IMR-90 (cell line): ENCODE data around the gene EEF1G. TPM values are rescaled to one million over a fixed set of nuclear protein-coding genes. Genes with fewer than 3 reads are reported as not detected.
A peak's percentile ranks its signal among the peaks of the same experiment; 100 is the strongest.

Experiments
- ATAC-seq: fragments of 200-7000 bp; cut with Tn5 transposase; 2 replicates; pipeline ENCODE4 v1.9.1; 2020; ENCODE audit warnings: low read depth, mild to moderate bottlenecking, moderate library complexity
- BruUV-seq: library from RNA; stranded (reverse); fragments of 400-500 nt; replicated peaks from 2 replicates; lab custom pipeline; 2021; lab: Mats Ljungman, UMichigan
- CTCF ChIA-PET: fragments of 300-600 bp; formaldehyde crosslinking; extraction: SDS; loops from one replicate; lab custom pipeline; 2021; ENCODE audit warnings: antibody characterized with exemption; lab: Yijun Ruan, JAX
- POLR2A ChIA-PET: fragments of 300-600 bp; sonication (Branson Sonifier 250); formaldehyde crosslinking; loops from one replicate; lab custom pipeline; 2022; ENCODE audit warnings: antibody characterized with exemption; ENCODE audit not compliant: unreplicated experiment; lab: Charles Lee
- DNase-seq: peaks from one replicate; pipeline ENCODE4 v3.0.0; 2013
- H2AFZ ChIP-seq: replicated peaks from 2 replicates; pipeline ENCODE3; 2013; ENCODE audit warnings: low read length, mild to moderate bottlenecking; ENCODE audit not compliant: poor library complexity
- H2AK5ac ChIP-seq: 2 replicates; pipeline ENCODE4 v1.6.1; 2013; ENCODE audit warnings: low read depth, low read length, inconsistent platforms
- H2AK9ac ChIP-seq: replicated peaks from 2 replicates; pipeline ENCODE3; 2013; ENCODE audit warnings: mild to moderate bottlenecking, low read depth, low read length, moderate library complexity; ENCODE audit not compliant: poor library complexity
- H2BK120ac ChIP-seq: 2 replicates; pipeline ENCODE4 v1.6.1; 2013; ENCODE audit warnings: low read depth, low read length, inconsistent platforms
- H2BK15ac ChIP-seq: 3 replicates; pipeline ENCODE4 v1.6.1; 2013; ENCODE audit warnings: low read depth, low read length, inconsistent platforms
- H2BK20ac ChIP-seq: 2 replicates; pipeline ENCODE4 v1.6.1; 2013; ENCODE audit warnings: low read depth, mild to moderate bottlenecking, inconsistent platforms, low read length, moderate library complexity
- H2BK5ac ChIP-seq: 2 replicates; pipeline ENCODE4 v1.6.1; 2013; ENCODE audit warnings: mild to moderate bottlenecking, low read depth, low read length, inconsistent platforms; ENCODE audit not compliant: poor library complexity, severe bottlenecking
- H3K14ac ChIP-seq: replicated peaks from 2 replicates; pipeline ENCODE4 v1.6.1; 2013; ENCODE audit warnings: low read depth, low read length, inconsistent platforms
- H3K18ac ChIP-seq: 2 replicates; pipeline ENCODE4 v1.6.1; 2013; ENCODE audit warnings: low read depth, low read length, control low read depth
- H3K23ac ChIP-seq: 2 replicates; pipeline ENCODE4 v1.6.1; 2013; ENCODE audit warnings: low read depth, low read length, inconsistent platforms
- H3K27ac ChIP-seq: 2 replicates; pipeline ENCODE4 v1.5.1; 2013; ENCODE audit warnings: mild to moderate bottlenecking, control low read depth, low read length; ENCODE audit not compliant: insufficient read depth
- H3K27me3 ChIP-seq: 2 replicates; pipeline ENCODE4 v1.6.1; 2013; ENCODE audit warnings: low read length; ENCODE audit not compliant: control insufficient read depth, insufficient read depth
- H3K36me3 ChIP-seq: 2 replicates; pipeline ENCODE4 v1.6.1; 2013; ENCODE audit warnings: low read length, mixed read lengths; ENCODE audit not compliant: control insufficient read depth, insufficient read depth
- H3K4ac ChIP-seq: 2 replicates; pipeline ENCODE4 v1.6.1; 2013; ENCODE audit warnings: low read depth, low read length, inconsistent platforms
- H3K4me1 ChIP-seq: 2 replicates; pipeline ENCODE4 v1.6.1; 2013; ENCODE audit warnings: low read length, mixed read lengths; ENCODE audit not compliant: control insufficient read depth, insufficient read depth
- H3K4me2 ChIP-seq: 2 replicates; pipeline ENCODE4 v1.6.1; 2013; ENCODE audit warnings: low read depth, mild to moderate bottlenecking, control low read depth, low read length, moderate library complexity
- H3K4me3 ChIP-seq: 2 replicates; pipeline ENCODE4 v1.5.1; 2013; ENCODE audit warnings: low read depth, mild to moderate bottlenecking, control low read depth, low read length, moderate library complexity; ENCODE audit not compliant: insufficient read depth
- H3K56ac ChIP-seq: 2 replicates; pipeline ENCODE4 v1.6.1; 2013; ENCODE audit warnings: low read length, inconsistent platforms; ENCODE audit not compliant: insufficient read depth; ENCODE audit errors: extremely low read depth
- H3K79me1 ChIP-seq, 2 experiments: 2 replicates each; pipeline ENCODE4 v1.6.1; 2013; ENCODE audit warnings: low read length in 2 of 2, inconsistent platforms in 1 of 2, low read depth in 1 of 2
- H3K9ac ChIP-seq: 2 replicates; pipeline ENCODE4 v1.6.1; 2013; ENCODE audit warnings: low read depth, low read length, control low read depth
- H3K9me1 ChIP-seq: 2 replicates; pipeline ENCODE4 v1.6.1; 2013; ENCODE audit warnings: low read length, inconsistent platforms; ENCODE audit not compliant: insufficient read depth
- H3K9me3 ChIP-seq: 2 replicates; pipeline ENCODE4 v1.6.1; 2013; ENCODE audit warnings: low read length; ENCODE audit not compliant: control insufficient read depth, insufficient read depth
- H4K20me1 ChIP-seq: 2 replicates; pipeline ENCODE4 v1.6.1; 2013; ENCODE audit warnings: low read length, inconsistent platforms; ENCODE audit not compliant: insufficient read depth
- H4K5ac ChIP-seq: 2 replicates; pipeline ENCODE4 v1.6.1; 2013; ENCODE audit warnings: mild to moderate bottlenecking, low read depth, low read length, control low read depth
- H4K8ac ChIP-seq, 2 experiments: 2 replicates each; pipeline ENCODE4 v1.6.1; 2013; ENCODE audit warnings: low read depth in 2 of 2, low read length in 2 of 2, control low read depth in 1 of 2, inconsistent platforms in 1 of 2
- H4K91ac ChIP-seq: 2 replicates; pipeline ENCODE4 v1.6.1; 2013; ENCODE audit warnings: low read depth, low read length, inconsistent platforms; ENCODE audit not compliant: insufficient read depth
- BHLHE40 ChIP-seq: fragments of 150-350 bp; IDR thresholded peaks from 2 replicates; pipeline ENCODE4 v1.6.1; 2016; ENCODE audit warnings: mild to moderate bottlenecking, low read depth, low read length
- CEBPB ChIP-seq: IDR thresholded peaks from 2 replicates; pipeline ENCODE4 v1.6.1; 2012; ENCODE audit warnings: low read depth, low read length, improper control_type of control experiment
- CHD1 ChIP-seq: IDR thresholded peaks from 2 replicates; pipeline ENCODE4 v1.6.1; 2012; ENCODE audit warnings: low read depth, low read length, improper control_type of control experiment
- FOS ChIP-seq: fragments of 150-350 bp; IDR thresholded peaks from 2 replicates; pipeline ENCODE4 v1.6.1; 2016; ENCODE audit warnings: low read depth, low read length
- MAFK ChIP-seq: IDR thresholded peaks from 2 replicates; pipeline ENCODE4 v1.6.1; 2012; ENCODE audit warnings: low read depth, low read length, improper control_type of control experiment
- MAZ ChIP-seq: IDR thresholded peaks from 2 replicates; pipeline ENCODE4 v1.6.1; 2012; ENCODE audit warnings: low read depth, mild to moderate bottlenecking, low read length, improper control_type of control experiment, moderate library complexity, borderline replicate concordance
- MXI1 ChIP-seq: IDR thresholded peaks from 2 replicates; pipeline ENCODE4 v1.6.1; 2012; ENCODE audit warnings: low read depth, mild to moderate bottlenecking, low read length, moderate library complexity, borderline replicate concordance
- NFE2L2 ChIP-seq: fragments of 150-350 bp; IDR thresholded peaks from 2 replicates; pipeline ENCODE4 v1.6.1; 2016; ENCODE audit warnings: low read depth, mild to moderate bottlenecking, low read length
- POLR2A ChIP-seq: IDR thresholded peaks from 2 replicates; pipeline ENCODE4 v1.6.1; 2012; ENCODE audit warnings: mild to moderate bottlenecking, low read depth, low read length
- RCOR1 ChIP-seq: IDR thresholded peaks from 2 replicates; pipeline ENCODE4 v1.6.1; 2012; ENCODE audit warnings: mild to moderate bottlenecking, low read length, improper control_type of control experiment; ENCODE audit not compliant: insufficient replicate concordance
- RFX5 ChIP-seq: IDR thresholded peaks from 2 replicates; pipeline ENCODE4 v1.8.0; 2012; ENCODE audit warnings: low read depth, mild to moderate bottlenecking, low read length, moderate library complexity
- SMC3 ChIP-seq: fragments of 150-350 bp; IDR thresholded peaks from 2 replicates; pipeline ENCODE4 v1.6.1; 2016; ENCODE audit warnings: low read depth, mild to moderate bottlenecking, antibody characterized with exemption, low read length, moderate library complexity
- WGBS, 2 experiments: methylation state at CpG; one replicate each; pipeline versions ENCODE4 v1.1.5 to v1.1.7; 2013; ENCODE audit warnings: missing lambda C conversion rate in 2 of 2; ENCODE audit not compliant: insufficient read length in 1 of 2; ENCODE audit errors: extremely low coverage in 2 of 2; 5-methylcytosine and 5-hydroxymethylcytosine counted together
- dilution Hi-C: fragments of 300-500 bp; cut with HindIII; formaldehyde crosslinking; loops from one replicate; pipeline ENCODE4 v1.14.3; 2018; ENCODE audit warnings: low sequenced_read_pairs; ENCODE audit not compliant: unreplicated experiment
- in situ Hi-C: fragments of 300-500 bp; cut with MboI; formaldehyde crosslinking; loops from 3 replicates; pipeline ENCODE4 v1.14.3; 2019; ENCODE audit warnings: low sequenced_read_pairs, inconsistent platforms, mixed read lengths
- intact Hi-C: fragments of 100-400 bp; cut with micrococcal nuclease; formaldehyde crosslinking; loops from 2 replicates; pipeline ENCODE4 v1.10.0; 2022
- polyA plus RNA-seq, 3 experiments: library from polyadenylated mRNA; depleted of rRNA; stranded (reverse); fragments of >200 nt; gene quantifications; 2 replicates each; pipeline ENCODE4 v1.2.3, GENCODE V29; 2012; ENCODE audit warnings: low replicate concordance in 1 of 3
- total RNA-seq: library from RNA; depleted of rRNA; stranded (reverse); fragments of >200 nt; gene quantifications from 2 replicates; pipeline ENCODE4 v1.2.3, GENCODE V29; 2012
- TF ChIP-seq, protein P1 (sequence below): fragments of 150-350 bp; IDR thresholded peaks from 2 replicates; pipeline ENCODE4 v1.6.1; 2017; ENCODE audit warnings: mild to moderate bottlenecking, antibody characterized with exemption, low read length, low read depth
- TF ChIP-seq, protein P2 (sequence below): fragments of 150-350 bp; IDR thresholded peaks from 2 replicates; pipeline ENCODE4 v1.6.1; 2016; ENCODE audit warnings: low read depth, mild to moderate bottlenecking, low read length, moderate library complexity, borderline replicate concordance
- TF ChIP-seq, protein P3 (sequence below): conservative IDR thresholded peaks from 2 replicates; pipeline ENCODE4 v1.5.1; 2012; ENCODE audit warnings: mild to moderate bottlenecking, low read depth, low read length, improper control_type of control experiment

EEF1G gene
- total and polyA plus RNA-seq, 2 of the 4 experiments (the other 2 are of a cell fraction), result 1,684 to 1,857 TPM

DNA sequence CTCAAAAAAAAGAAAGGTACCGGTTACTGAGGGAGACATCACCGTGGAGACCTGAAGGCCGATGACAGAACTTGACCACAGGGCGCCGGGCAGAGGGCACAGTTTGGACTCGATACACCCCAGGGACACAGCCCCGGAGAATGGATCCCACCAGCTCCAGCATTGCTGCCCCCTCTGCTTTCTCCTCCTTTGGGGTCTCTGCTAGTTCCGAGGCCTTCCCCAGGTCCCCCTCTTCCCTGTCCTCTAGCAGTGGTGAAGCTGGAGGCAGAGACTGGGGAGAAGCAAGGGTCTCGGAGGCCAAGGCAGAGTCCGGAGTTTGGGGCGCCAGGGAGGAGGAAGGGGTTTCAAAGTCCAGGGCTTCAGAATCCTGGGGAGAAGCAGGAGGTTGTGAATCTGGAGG lies 4.8 kb upstream of the EEF1G start:
- Histone ChIP-seq H2BK5ac (no peak overlapping the region), H4K20me1 (no peaks in the 10 kb centered on the region), H4K91ac (no peak overlapping the region), H2AK5ac (no peak overlapping the region), H2AK9ac (peak overlapping the region; percentile 50), H2AFZ (no peak overlapping the region), H2BK15ac (no peak overlapping the region), H3K27ac (no peak overlapping the region), H3K36me3 (peaks cover 36% of the 10 kb centered on the region), H3K18ac (no peak overlapping the region), H3K4me1 (peaks cover 8% of the 10 kb centered on the region), H3K23ac (no peak overlapping the region), H3K9me1 (peaks cover 8% of the 10 kb centered on the region), H4K5ac (no peak overlapping the region), H3K14ac (no peak overlapping the region), H2BK120ac (no peak overlapping the region), H3K56ac (no peak overlapping the region), H2BK20ac (no peak overlapping the region), H3K9me3 (no peaks in the 10 kb centered on the region), H3K4ac (no peak overlapping the region), H4K8ac (no peak overlapping the region), H3K9ac (no peak overlapping the region), H3K4me3 (no peak overlapping the region), H3K4me2 (no peak overlapping the region), H3K79me1 (peaks cover 10 to 43% of the 10 kb centered on the region in 2 experiments; a peak in 3 of 4 replicates), H3K27me3 (no peaks in the 10 kb centered on the region)
- TF ChIP-seq CHD1 (no peak), FOS (no peak), SMC3 (no peak), CEBPB (no peak), MAFK (no peak), BHLHE40 (no peak), MAZ (no peak), NFE2L2 (no peak), MXI1 (no peak), POLR2A (no peak), RCOR1 (no peak), RFX5 (no peak)
- TF ChIP-seq, protein P1, sequence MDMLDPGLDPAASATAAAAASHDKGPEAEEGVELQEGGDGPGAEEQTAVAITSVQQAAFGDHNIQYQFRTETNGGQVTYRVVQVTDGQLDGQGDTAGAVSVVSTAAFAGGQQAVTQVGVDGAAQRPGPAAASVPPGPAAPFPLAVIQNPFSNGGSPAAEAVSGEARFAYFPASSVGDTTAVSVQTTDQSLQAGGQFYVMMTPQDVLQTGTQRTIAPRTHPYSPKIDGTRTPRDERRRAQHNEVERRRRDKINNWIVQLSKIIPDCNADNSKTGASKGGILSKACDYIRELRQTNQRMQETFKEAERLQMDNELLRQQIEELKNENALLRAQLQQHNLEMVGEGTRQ, result no peak
- TF ChIP-seq, protein P2, sequence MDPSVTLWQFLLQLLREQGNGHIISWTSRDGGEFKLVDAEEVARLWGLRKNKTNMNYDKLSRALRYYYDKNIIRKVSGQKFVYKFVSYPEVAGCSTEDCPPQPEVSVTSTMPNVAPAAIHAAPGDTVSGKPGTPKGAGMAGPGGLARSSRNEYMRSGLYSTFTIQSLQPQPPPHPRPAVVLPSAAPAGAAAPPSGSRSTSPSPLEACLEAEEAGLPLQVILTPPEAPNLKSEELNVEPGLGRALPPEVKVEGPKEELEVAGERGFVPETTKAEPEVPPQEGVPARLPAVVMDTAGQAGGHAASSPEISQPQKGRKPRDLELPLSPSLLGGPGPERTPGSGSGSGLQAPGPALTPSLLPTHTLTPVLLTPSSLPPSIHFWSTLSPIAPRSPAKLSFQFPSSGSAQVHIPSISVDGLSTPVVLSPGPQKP, result no peak
- TF ChIP-seq, protein P3, sequence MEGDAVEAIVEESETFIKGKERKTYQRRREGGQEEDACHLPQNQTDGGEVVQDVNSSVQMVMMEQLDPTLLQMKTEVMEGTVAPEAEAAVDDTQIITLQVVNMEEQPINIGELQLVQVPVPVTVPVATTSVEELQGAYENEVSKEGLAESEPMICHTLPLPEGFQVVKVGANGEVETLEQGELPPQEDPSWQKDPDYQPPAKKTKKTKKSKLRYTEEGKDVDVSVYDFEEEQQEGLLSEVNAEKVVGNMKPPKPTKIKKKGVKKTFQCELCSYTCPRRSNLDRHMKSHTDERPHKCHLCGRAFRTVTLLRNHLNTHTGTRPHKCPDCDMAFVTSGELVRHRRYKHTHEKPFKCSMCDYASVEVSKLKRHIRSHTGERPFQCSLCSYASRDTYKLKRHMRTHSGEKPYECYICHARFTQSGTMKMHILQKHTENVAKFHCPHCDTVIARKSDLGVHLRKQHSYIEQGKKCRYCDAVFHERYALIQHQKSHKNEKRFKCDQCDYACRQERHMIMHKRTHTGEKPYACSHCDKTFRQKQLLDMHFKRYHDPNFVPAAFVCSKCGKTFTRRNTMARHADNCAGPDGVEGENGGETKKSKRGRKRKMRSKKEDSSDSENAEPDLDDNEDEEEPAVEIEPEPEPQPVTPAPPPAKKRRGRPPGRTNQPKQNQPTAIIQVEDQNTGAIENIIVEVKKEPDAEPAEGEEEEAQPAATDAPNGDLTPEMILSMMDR, result no peak
- DNase-seq (no peak), ATAC-seq (no peak)
- CTCF ChIA-PET, result interaction anchor here (1.4 kb wide), 1 partner anchor 13 kb away, joined by 3 read pairs; the partner anchor contains the start of gene TUT1
- in situ Hi-C loops, result no loop called here
- WGBS, 2 experiments, result 98% methylated on average over 6 of the region's 11 CpGs; no CpG with 5 or more reads in 1 of the 2 experiments
- dilution Hi-C loops, result no loop called here
- intact Hi-C loops, result no loop called here
- BruUV-seq, result no TSS peak
- POLR2A ChIA-PET, result no interaction called here
